Measurements from ENCODE around the gene GOLPH3. TPM values are rescaled to one million over a fixed set of nuclear protein-coding genes. Genes with fewer than 3 reads are reported as not detected.

GOLPH3 gene
- total and polyA plus RNA-seq, 2 of the 8 experiments (the other 6 are each of a cell fraction or from before 2014, with no cell fraction given), result 53.7 to 93.6 TPM

DNA sequence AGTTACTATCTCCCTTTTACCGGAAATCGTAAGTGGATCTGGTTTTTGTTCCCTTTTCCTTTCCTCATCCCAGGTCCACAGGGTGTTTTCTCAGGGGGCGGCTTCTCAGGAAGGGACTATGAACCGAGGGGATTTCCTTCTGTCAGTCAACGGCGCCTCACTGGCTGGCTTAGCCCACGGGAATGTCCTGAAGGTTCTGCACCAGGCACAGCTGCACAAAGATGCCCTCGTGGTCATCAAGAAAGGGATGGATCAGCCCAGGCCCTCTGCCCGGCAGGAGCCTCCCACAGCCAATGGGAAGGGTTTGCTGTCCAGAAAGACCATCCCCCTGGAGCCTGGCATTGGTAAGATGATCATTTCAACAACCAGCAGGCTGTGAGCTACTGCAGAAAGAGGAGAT, 75.8 kb downstream of the GOLPH3 start (continued):
- TF ChIP-seq TBP (IDR thresholded peaks at IDR 0.05; ENCODE audit: low read depth, low read length) (no peak), ASH2L (IDR thresholded peaks at IDR 0.05; ENCODE audit: low read length) (no peak), MAFK (IDR thresholded peaks at IDR 0.05; ENCODE audit: low read depth, low read length) (no peak)
- TF ChIP-seq, protein P1, sequence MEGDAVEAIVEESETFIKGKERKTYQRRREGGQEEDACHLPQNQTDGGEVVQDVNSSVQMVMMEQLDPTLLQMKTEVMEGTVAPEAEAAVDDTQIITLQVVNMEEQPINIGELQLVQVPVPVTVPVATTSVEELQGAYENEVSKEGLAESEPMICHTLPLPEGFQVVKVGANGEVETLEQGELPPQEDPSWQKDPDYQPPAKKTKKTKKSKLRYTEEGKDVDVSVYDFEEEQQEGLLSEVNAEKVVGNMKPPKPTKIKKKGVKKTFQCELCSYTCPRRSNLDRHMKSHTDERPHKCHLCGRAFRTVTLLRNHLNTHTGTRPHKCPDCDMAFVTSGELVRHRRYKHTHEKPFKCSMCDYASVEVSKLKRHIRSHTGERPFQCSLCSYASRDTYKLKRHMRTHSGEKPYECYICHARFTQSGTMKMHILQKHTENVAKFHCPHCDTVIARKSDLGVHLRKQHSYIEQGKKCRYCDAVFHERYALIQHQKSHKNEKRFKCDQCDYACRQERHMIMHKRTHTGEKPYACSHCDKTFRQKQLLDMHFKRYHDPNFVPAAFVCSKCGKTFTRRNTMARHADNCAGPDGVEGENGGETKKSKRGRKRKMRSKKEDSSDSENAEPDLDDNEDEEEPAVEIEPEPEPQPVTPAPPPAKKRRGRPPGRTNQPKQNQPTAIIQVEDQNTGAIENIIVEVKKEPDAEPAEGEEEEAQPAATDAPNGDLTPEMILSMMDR (IDR thresholded peaks at IDR 0.05; ENCODE audit: control extremely low read depth in 1 of 3, insufficient read depth in 1 of 3, low read depth in 1 of 3, low read length in 3 of 3), result no peak

All from H1 (cell line).